Breast epithelium (tissue), 3 donors: ENCODE results near the gene SBK2.
"Not testable (repeated sequence)": the region's sequence is repeated elsewhere in the genome, so short reads cannot be mapped to it uniquely, and the experiment has no call there.

Source experiments
- CTCF ChIP-seq, 3 donors: fragments of 450-650 bp; IDR thresholded peaks; one replicate each; pipeline ENCODE4 v1.5.1; 2016 to 2017; ENCODE audit warnings: antibody characterized with exemption in 3 of 3, mild to moderate bottlenecking in 3 of 3, moderate library complexity in 3 of 3
- POLR2A ChIP-seq: fragments of 450-650 bp; IDR thresholded peaks from one replicate; pipeline ENCODE4 v1.6.1; 2016; ENCODE audit warnings: antibody characterized with exemption, mild to moderate bottlenecking, moderate library complexity
- POLR2AphosphoS5 ChIP-seq, 3 donors: sonication (generic); formaldehyde crosslinking; IDR thresholded peaks; one replicate each; pipeline ENCODE4 v1.6.1; 2017; ENCODE audit warnings: antibody characterized with exemption in 3 of 3

- not testable (repeated sequence) for TF ChIP-seq CTCF (IDR thresholded peaks at IDR 0.05); POLR2A; POLR2AphosphoS5 (IDR thresholded peaks at IDR 0.05)
Measured at GRCh38 chr19:55582284-55582683, 45.4 kb upstream of the SBK2 start.
